GM21515 (cell line): ENCODE data around the gene TAS2R16.

Experiments
- ATAC-seq: cut with Tn5 transposase; IDR thresholded peaks from one replicate; pipeline ENCODE4 v1.9.1; 2021; ENCODE audit not compliant: unreplicated experiment

The TAS2R16 gene, protein sequence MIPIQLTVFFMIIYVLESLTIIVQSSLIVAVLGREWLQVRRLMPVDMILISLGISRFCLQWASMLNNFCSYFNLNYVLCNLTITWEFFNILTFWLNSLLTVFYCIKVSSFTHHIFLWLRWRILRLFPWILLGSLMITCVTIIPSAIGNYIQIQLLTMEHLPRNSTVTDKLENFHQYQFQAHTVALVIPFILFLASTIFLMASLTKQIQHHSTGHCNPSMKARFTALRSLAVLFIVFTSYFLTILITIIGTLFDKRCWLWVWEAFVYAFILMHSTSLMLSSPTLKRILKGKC

DNA sequence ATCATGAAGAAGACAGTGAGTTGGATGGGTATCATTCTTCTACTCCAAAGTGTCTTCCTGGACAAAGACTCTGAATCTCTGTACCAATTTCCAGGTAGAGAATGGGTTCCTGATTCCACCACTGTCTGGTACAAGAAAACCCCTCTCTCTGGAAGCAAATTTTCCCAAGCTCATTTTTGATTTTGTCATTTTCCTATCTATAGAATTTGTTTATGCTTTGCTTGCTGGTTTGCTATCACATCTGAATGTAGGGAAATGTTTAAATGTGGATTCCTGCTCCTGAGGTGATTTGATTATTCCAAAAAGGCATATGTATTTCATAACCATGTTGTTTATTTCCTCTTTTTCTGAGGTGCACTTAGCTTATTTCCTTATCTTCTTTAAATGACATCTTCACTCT is at the start of gene TAS2R16:
TAS2R16 (minus strand) TSS at position 101 of the 400 bp plus-strand sequence; CDS start at position 35, 66 bp downstream.
- no peak for ATAC-seq

DNA sequence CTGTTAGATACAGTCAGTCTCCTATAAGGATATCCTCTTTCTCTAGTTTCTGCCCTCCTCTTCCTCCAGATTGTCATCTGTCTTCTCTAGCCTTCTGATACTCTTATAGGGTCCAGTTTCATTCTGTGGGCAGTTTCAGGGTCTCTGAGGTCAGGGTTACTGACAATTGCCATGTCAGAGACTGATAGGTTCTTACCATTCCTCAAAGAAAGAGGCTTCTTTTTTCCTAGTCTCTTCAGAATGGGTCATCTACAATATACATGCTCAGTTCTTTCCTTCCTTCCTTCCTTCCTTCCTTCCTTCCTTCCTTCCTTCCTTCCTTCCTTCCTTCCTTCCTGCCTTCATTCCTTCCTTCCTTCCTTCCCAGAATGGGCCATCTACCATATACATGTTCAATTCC is 48.1 kb upstream of the TAS2R16 start:
- ATAC-seq = no peak

DNA sequence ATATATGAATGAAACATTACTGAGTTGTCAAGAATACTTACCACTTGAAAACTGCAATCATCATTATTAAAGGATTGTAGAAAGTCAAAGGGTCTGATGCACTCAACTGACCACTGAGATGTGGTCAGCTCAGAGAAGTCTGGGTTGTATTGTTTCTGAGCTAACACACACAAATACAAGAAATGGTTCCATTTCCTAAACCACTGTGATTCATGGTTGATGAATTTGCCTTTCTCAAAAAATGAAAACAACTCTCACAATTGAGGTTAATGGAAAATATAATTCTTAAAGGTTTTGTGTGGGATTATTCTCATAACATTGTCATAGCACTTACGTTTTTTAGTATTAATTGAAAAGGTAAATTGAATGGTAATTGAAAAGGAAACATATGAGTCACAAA is 45.6 kb upstream of the TAS2R16 start:
- no peak for ATAC-seq

DNA sequence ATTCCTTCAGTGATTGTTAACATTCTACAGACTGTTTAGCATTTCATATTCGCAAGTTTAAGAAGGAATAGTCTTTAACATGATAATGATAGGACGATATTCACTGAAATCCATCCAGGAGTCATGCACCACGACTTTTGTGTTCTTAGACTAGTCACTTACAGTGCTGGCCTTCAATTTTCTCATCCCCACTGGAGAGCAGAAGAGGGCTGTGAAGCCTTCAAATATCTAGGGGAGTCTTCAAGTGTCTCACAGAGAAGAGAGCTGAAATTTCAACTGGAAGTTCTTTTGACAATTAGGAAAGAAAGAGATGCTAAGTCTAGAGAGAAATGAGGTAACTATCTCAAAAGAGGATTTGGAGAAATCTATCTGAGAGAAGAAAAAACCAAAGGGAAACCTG is 43.8 kb upstream of the TAS2R16 start:
- no peak for ATAC-seq

DNA sequence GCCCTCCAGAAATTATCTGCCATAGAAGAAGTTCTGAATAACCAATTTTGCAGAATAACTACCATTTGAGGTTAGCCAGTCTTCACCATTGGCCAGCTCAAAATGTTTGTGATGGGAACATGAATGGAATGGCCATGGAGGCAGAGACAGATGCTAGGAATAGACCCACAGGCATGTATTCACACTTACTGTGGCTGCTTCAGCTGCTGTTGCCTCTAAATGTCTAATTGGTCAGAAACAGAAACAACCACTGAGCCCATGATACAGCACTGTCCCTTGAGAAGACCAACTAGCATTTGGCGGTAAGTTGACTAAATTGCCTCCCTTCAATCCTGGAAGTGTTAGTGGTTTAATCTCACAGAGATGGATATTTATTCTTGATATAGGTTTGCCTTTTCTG is 38.6 kb upstream of the TAS2R16 start:
- ATAC-seq = no peak

DNA sequence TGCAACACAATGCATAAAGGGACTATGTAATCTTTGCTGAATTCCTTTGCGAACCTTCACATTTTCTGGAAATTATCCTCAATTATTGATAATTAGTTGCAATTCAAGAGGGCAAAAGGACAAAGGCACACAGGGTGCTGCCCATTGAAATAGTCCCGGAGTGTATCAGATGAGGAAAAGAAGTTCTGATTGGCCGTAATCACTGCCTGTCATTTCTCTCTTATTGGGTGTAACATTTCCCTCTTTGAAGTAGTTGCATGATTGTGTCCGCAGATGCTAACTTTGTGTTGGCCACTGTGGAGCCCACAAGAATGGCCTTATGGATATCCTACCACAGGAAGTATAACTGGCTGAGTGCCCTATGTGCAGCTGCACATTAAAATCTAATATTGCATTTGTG is 35.1 kb upstream of the TAS2R16 start:
- ATAC-seq = no peak

DNA sequence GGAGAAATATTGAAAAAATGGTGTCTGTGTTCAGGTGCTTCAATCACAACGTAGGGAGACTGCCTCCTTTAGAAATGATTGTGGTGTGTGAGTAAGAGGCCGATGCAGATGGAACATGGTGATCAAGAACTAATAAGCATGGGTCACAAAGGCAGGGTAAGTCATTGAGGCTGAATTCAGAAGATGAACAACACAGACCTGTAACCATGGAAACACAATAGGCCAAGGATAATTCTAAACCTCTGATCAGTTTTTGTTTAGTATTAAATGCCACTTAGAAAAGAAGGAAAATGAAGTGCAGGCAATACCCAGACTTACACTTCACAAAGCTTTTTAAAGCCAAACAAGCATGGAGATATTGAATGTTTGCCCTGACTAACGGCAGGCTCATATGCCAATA is 32.8 kb upstream of the TAS2R16 start:
- ATAC-seq = no peak

DNA sequence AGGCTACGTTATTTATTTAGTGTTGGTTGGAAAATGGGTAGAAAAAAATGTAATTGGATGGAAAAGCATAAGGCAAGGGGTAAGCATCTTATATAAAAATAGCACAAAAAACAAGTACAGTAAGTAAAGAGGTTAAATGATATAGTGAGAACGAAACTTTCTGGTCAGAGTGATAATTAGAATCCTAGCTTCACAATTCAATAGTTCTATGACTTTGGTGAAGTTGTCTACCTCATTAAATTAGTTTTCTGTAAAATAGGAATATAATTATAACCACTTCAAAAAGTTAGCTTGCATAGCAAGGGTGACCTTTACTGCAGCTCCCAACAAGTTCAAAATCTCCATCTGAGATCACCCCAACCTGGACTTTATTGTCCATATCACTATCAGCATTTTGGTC is 30.8 kb upstream of the TAS2R16 start:
- ATAC-seq = no peak

DNA sequence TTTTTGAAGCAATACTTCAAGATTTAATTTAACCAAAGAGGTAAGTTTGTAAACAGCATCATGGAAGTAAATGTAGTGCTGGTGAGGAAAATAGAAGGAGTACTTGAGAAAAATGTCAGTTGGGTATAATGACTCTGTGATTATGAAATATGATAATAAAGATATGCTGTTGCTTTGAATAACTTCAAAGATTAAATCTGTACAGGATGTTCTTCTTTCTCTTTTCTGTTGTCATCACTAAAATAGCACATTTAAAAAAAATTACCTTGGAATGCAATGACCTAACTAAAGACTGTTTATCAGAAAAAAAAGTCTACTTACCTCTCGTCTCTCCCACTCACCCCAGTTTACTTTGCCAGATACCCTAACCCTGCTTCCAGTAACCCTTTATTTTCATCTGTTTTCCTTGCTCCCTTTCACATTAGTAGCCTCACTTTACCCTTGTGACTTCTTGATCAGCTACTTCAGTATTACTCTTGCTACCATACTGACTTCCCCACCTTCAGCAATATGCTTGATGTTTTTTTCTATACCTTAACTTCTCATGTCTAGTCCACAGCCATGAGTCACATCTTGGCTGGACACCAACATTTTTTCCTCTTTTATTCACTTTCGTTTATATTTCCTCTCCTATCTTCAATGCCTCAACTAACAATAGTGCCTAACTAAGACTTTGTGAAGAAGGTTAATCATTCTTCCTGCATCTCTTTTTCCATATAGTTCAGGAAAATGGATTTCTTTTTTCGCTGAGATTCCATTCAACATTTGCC is 29.7 kb upstream of the TAS2R16 start:
- no peak for ATAC-seq

DNA sequence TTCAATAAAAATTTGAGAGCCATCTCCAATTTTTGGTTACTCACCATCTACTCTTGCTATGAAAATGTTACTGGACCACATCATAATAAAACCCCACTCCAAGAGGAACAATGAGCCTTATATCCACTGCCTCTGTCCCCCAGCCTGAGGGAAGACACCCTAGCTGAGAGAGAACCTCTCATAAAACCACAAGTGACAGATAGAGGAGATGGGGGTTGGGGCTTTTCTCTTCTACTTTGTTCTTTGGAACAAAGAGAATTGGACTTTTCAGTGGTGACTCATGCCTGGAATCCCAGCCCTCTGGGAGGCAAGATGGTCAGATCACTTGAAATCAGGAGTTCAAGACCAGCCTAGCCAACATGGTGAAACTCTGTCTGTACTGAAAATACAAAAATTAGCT is 27.6 kb upstream of the TAS2R16 start:
- ATAC-seq = no peak

DNA sequence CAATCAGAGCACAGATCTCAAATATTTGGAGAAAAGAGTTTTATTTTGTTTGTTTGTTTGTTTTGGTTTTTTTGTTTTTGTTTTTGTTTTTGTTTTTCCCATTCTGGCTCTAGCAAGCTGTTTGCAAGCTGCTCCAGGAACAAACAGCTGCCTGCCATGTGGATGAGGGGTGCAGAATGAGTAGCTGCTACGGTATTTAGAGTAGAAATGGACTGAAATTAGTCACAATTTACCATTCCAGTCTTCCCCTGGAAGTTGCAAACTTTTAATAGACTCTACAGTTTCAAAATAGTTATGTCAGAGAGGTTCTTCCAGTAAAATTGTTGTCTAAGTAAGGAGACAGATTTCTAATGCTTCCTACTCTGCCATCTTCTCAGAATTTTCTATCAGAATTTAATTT is 27.1 kb upstream of the TAS2R16 start:
- ATAC-seq = no peak

DNA sequence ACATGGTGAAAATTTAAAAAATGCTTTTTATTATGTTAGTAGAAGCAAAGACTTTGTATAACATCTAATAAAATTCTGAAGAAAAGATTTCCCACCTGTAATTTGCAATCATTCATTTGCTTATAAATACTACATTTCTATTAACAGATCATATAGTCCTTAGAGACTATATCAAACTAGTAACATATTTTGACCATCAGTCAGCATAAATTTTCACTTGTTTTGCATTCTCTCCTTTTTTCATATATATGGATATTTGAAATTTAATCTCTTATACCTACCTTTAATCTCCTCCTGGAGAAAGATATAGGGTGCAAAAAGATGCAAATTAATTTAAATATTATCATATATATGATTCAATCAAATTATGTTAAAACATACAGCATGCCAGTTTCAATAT is 16.9 kb upstream of the TAS2R16 start:
- ATAC-seq = no peak

DNA sequence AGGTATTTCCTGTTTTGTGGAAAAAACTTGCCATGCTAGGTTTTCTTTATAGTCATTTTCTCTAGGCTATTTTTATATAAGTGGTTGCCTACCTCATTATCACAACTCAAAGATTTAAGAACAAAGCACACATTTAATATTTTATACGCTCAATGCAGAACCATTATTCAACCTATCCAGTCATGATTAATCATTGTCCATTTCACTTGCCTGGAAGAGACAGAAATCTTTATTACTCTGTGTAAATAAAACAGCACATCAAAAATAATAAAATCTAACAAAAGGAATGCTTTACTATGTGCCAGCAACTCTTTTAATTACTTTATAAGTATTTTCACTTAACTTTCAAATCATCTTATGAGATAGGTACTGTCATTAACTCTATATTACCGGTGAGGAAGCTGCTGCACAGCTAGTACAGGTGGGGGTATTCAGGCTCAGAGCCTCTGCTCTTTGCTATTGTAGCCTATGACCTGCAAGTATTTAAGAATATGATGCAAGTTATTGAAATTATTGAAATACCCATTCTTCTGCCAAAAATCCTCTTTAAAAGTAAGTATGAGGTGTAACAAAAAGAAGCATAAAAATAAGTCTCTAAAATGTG is 16.4 kb upstream of the TAS2R16 start:
- no peak for ATAC-seq

DNA sequence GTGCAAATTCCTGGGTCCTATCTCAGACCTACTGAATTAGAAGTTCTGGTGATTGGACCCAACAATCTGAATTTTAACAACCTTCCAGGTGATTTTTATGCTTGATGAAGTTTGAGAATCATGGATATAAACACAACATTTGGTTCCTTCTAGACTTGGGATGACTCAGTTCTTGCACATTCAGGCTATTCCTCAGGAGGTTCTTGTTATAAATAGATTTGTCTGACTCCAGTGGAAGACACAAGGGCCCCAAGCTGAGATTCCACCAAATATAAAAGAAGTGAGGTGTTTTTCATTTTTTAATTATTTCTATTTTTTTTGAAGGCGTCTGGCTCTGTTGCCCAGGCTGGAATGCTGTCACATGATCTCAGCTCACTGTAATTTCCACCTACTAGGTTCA is 9.4 kb upstream of the TAS2R16 start:
- no peak for ATAC-seq

DNA sequence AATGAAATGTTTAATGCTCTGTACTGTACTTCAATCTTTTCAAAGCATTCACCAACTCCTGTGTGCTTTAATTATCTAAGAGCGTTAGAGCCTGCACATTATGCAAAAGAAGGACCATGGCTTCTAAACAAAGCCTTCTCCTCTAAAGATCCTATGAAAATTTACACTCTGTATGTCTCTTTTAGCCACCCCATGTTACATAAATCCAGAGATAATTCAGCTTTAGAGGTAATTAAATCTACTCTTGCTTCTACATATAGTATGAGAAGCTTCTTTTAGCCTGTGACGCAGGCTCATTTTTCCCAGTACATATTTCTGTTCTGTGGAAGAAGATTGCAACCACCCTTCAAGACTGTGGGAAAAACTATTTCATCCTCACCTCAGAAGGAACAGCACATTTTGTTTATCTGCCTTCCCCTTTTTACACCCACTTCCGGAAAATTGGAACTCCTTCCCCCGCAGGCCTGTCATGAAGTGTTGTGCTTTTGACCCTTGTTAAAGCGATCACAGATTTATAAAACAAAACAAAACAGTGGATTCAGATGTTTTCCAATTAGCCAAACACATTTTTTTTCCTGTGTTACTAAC is 8.1 kb upstream of the TAS2R16 start:
- ATAC-seq = no peak

DNA sequence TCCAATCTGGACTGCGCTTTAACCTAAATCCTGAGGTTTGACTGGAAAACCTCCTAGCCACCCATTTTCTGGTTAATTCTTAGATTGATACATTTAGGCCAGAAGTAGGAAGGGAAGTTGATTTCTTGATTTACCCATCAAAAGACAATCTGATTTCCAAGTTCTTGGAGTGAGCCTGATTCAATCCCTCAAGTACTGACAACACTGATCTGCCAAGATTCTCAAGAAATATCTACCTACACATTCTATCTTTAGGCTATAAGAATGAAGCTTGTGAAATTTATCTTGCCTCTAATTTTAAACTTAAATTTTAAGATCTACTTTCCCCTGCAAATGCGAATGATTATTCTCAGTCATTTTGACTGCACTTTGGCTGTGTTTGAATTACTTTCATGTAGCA is 5.9 kb downstream of the TAS2R16 start:
- no peak for ATAC-seq

DNA sequence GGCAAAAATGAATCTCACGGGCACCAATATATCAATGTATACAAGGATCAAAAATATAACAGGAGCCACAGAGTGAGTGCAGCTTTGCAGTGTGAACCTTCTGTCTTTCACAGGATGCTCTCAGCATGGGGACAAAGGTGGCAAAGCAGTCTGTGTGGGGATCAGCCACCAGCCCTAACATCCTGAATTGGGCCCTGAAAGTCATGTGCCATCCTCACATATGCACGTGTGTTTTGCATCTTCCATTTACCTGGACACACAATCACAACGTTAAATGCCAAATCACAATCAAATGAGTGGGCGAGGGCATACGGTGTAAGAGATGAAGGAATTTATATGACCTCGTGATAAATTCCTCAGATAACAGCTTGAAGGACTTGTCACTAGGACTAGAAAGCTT is 6.5 kb downstream of the TAS2R16 start:
- no peak for ATAC-seq

DNA sequence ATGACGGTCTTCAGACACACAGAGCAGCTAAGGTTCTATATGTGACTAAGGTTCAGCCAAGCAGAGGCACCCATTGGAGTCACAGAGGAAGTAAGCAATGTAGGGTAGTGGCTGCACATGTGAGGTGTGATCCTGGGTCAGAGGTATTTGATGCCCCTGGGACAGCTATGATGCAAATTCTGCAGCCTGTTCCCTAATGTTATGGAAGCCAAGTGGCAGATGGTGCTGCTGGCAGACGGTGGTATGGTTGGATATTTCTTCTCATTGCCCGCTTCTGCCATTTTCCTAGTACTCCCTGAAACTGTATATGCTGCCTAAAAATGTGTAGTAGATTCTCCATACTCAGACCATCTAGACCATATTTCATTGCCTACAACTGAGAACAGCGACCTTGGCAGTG is 7.2 kb downstream of the TAS2R16 start:
- ATAC-seq = no peak

DNA sequence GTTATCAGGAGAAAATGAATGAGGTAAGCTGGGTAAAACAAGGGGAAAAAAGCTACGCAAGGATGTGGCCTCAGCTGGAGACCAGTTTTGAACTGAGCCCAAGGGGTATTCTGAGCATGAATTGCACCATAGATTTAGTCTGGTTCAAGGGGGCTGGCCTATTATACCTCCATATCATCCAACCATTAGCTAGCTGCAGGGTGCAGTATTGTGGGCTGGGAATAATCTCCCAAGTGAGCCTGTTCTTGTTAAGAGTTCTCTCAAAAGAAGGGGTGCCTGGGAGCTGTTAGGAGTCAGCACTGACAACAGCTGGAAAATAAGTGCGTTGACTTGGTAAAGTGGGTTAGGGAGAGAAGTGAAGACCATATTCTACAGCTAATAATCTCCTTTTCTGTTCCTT is 8.0 kb downstream of the TAS2R16 start:
- no peak for ATAC-seq

DNA sequence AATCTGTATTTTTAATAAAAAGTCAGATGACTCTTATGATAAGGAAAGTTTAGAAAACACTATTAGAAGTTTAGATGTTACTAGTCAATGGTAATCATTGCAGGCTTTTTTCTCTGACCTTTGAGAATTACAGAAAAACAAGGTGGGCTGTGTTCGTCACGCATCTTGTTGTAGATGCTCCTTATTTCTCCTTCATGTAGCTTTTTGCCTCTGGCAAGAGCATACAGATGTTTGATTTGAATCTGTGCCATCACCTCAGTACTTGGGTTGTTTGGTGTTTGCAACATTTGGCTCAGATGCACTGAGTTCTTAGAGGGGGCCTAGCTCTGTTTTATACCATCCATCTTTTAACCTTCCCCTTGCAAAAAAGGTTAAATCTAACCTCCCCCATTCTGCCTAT is 11.5 kb downstream of the TAS2R16 start:
- no peak for ATAC-seq

DNA sequence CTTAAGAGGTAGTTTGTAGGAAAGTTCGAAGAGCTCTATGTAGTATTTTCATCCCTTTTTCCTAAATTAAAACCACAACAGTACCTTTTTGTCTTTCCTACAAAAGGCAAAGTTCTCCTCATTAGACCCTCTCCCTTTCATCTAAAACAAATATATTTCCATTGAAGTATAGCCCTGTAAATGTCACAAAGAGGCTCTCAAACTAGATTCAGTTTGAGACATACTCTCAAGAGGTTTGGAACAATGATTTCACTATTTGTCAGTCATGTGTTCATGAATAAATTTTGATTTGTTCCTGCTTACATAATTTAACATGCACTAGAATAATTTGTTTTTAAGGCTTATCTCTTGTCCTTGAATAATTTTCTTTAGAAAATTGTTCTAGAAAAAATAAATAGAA is 12.2 kb downstream of the TAS2R16 start:
- no peak for ATAC-seq

DNA sequence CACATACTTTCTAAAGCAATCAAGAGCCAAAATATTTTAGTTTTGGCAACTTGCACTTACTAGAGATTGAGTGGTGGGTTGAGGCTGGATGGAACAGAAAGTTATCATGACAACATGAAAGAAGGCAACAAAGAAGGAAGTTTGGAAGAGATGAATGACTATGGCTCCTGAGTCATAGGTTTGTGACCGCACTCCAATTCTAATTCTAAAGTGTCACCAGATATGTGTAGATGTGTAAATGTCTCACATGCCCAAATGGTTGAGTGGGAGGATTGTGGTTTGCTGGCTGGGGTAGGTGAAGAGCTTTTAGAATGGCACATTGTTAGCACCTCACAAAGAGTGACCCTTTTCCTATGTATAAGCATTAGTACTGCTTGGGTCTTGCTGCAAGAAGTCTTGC is 20.2 kb downstream of the TAS2R16 start:
- no peak for ATAC-seq
